Panc1 (cell line): Measurements from ENCODE around the gene B2M. TPM values are rescaled to one million over a fixed set of nuclear protein-coding genes. Genes with fewer than 3 reads are reported as not detected.

Source experiments
- ATAC-seq: fragments of 200-7000 bp; cut with Tn5 transposase; 2 replicates; pipeline ENCODE4 v1.9.1; 2020; ENCODE audit warnings: mild to moderate bottlenecking, moderate library complexity
- BruUV-seq: library from RNA; stranded (reverse); fragments of 400-500 nt; replicated peaks from 2 replicates; lab custom pipeline; 2021; lab: Mats Ljungman, UMichigan
- CTCF ChIA-PET: fragments of 300-600 bp; sonication (Branson Sonifier 250); formaldehyde crosslinking; loops from one replicate; lab custom pipeline; 2022; ENCODE audit warnings: antibody characterized with exemption; lab: Charles Lee
- POLR2A ChIA-PET: fragments of 300-600 bp; sonication (Branson Sonifier 250); formaldehyde crosslinking; loops from one replicate; lab custom pipeline; 2022; ENCODE audit warnings: antibody characterized with exemption; lab: Charles Lee
- DNase-seq: peaks from one replicate; pipeline ENCODE4 v3.0.0-alpha.2; 2010; ENCODE audit warnings: low read depth, low spot score
- H3K27ac ChIP-seq: 2 replicates; pipeline ENCODE4 v1.5.1; 2011; ENCODE audit warnings: mild to moderate bottlenecking, low read length, inconsistent platforms
- H3K27me3 ChIP-seq: fragments of 200-500 bp; sonication (Bioruptor generic); 2 replicates; pipeline ENCODE4 v1.6.0; 2014; ENCODE audit warnings: low read length, inconsistent platforms; ENCODE audit not compliant: control insufficient read depth, insufficient read depth
- H3K36me3 ChIP-seq: fragments of 200-500 bp; sonication (Bioruptor generic); 2 replicates; pipeline ENCODE4 v1.5.1; 2014; ENCODE audit warnings: inconsistent platforms, mild to moderate bottlenecking, low read length, moderate library complexity; ENCODE audit not compliant: control insufficient read depth, insufficient read depth
- H3K4me1 ChIP-seq: 2 replicates; pipeline ENCODE4 v1.5.1; 2011; ENCODE audit warnings: inconsistent platforms, mild to moderate bottlenecking, low read length, moderate library complexity; ENCODE audit not compliant: control insufficient read depth, insufficient read depth
- H3K4me3 ChIP-seq, 2 experiments: 2 replicates each; pipeline ENCODE4 v1.5.1; 2011 to 2012; ENCODE audit warnings: low read depth in 2 of 2, low read length in 2 of 2, mild to moderate bottlenecking in 2 of 2, inconsistent platforms in 1 of 2, moderate library complexity in 1 of 2
- H3K9me3 ChIP-seq: fragments of 200-500 bp; sonication (Bioruptor generic); 2 replicates; pipeline ENCODE4 v1.5.1; 2014; ENCODE audit warnings: low read depth, mild to moderate bottlenecking, inconsistent platforms, low read length, moderate library complexity; ENCODE audit not compliant: control insufficient read depth, insufficient read depth
- POLR2AphosphoS5 ChIP-seq: IDR thresholded peaks from 2 replicates; pipeline ENCODE4 v1.6.1; 2012; ENCODE audit warnings: mild to moderate bottlenecking, low read depth, low read length, moderate library complexity
- SIN3A ChIP-seq: IDR thresholded peaks from 2 replicates; pipeline ENCODE4 v1.6.1; 2012; ENCODE audit warnings: low read depth, mild to moderate bottlenecking, low read length, moderate library complexity, borderline replicate concordance; ENCODE audit not compliant: insufficient read depth
- TCF7L2 ChIP-seq: IDR thresholded peaks from 2 replicates; pipeline ENCODE4 v1.6.1; 2011; ENCODE audit warnings: mild to moderate bottlenecking, low read depth, low read length, inconsistent platforms
- in situ Hi-C: cut with HindIII; loops from 2 replicates; pipeline ENCODE4 v1.10.0; 2016; ENCODE audit warnings: low sequenced_read_pairs, low pct_unique_long_range_greater_than_20kb
- intact Hi-C: fragments of 100-400 bp; cut with micrococcal nuclease; formaldehyde crosslinking; loops from one replicate; pipeline ENCODE4 v1.10.0; 2022; ENCODE audit not compliant: unreplicated experiment
- total RNA-seq: library from RNA; stranded (reverse); gene quantifications from one replicate; pipeline ENCODE4 v1.2.1, GENCODE V29; 2021; ENCODE audit not compliant: unreplicated experiment
- TF ChIP-seq, protein P1 (sequence below): fragments of 450-650 bp; IDR thresholded peaks from 2 replicates; pipeline ENCODE4 v1.5.1; 2017; ENCODE audit warnings: mild to moderate bottlenecking
- TF ChIP-seq, protein P2 (sequence below), 2 experiments: IDR thresholded peaks; 2 replicates each; pipeline ENCODE4 v1.6.1; 2011 to 2012; ENCODE audit warnings: low read depth in 2 of 2, control low read depth in 1 of 2, low read length in 1 of 2, mild to moderate bottlenecking in 1 of 2, moderate library complexity in 1 of 2; ENCODE audit not compliant: insufficient read depth in 1 of 2

The B2M gene
- total RNA-seq, 1 experiment from 2014 or later = 914 TPM

DNA sequence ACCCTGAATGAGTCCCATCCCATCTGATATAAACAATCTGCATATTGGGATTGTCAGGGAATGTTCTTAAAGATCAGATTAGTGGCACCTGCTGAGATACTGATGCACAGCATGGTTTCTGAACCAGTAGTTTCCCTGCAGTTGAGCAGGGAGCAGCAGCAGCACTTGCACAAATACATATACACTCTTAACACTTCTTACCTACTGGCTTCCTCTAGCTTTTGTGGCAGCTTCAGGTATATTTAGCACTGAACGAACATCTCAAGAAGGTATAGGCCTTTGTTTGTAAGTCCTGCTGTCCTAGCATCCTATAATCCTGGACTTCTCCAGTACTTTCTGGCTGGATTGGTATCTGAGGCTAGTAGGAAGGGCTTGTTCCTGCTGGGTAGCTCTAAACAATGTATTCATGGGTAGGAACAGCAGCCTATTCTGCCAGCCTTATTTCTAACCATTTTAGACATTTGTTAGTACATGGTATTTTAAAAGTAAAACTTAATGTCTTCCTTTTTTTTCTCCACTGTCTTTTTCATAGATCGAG is 4.5 kb downstream of the B2M start:
- DNase-seq = no peak
- CTCF ChIA-PET = interaction anchor here (0.6 kb wide), 1 partner anchor 123 kb away, joined by 4 read pairs; no protein-coding TSS in a partner anchor
- BruUV-seq = no TSS peak
- TF ChIP-seq SIN3A = no peak
- TF ChIP-seq, protein P1, sequence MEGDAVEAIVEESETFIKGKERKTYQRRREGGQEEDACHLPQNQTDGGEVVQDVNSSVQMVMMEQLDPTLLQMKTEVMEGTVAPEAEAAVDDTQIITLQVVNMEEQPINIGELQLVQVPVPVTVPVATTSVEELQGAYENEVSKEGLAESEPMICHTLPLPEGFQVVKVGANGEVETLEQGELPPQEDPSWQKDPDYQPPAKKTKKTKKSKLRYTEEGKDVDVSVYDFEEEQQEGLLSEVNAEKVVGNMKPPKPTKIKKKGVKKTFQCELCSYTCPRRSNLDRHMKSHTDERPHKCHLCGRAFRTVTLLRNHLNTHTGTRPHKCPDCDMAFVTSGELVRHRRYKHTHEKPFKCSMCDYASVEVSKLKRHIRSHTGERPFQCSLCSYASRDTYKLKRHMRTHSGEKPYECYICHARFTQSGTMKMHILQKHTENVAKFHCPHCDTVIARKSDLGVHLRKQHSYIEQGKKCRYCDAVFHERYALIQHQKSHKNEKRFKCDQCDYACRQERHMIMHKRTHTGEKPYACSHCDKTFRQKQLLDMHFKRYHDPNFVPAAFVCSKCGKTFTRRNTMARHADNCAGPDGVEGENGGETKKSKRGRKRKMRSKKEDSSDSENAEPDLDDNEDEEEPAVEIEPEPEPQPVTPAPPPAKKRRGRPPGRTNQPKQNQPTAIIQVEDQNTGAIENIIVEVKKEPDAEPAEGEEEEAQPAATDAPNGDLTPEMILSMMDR = no peak
- TF ChIP-seq POLR2AphosphoS5 = no peak
- no peak for TF ChIP-seq TCF7L2
- TF ChIP-seq, protein P2, sequence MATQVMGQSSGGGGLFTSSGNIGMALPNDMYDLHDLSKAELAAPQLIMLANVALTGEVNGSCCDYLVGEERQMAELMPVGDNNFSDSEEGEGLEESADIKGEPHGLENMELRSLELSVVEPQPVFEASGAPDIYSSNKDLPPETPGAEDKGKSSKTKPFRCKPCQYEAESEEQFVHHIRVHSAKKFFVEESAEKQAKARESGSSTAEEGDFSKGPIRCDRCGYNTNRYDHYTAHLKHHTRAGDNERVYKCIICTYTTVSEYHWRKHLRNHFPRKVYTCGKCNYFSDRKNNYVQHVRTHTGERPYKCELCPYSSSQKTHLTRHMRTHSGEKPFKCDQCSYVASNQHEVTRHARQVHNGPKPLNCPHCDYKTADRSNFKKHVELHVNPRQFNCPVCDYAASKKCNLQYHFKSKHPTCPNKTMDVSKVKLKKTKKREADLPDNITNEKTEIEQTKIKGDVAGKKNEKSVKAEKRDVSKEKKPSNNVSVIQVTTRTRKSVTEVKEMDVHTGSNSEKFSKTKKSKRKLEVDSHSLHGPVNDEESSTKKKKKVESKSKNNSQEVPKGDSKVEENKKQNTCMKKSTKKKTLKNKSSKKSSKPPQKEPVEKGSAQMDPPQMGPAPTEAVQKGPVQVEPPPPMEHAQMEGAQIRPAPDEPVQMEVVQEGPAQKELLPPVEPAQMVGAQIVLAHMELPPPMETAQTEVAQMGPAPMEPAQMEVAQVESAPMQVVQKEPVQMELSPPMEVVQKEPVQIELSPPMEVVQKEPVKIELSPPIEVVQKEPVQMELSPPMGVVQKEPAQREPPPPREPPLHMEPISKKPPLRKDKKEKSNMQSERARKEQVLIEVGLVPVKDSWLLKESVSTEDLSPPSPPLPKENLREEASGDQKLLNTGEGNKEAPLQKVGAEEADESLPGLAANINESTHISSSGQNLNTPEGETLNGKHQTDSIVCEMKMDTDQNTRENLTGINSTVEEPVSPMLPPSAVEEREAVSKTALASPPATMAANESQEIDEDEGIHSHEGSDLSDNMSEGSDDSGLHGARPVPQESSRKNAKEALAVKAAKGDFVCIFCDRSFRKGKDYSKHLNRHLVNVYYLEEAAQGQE (IDR thresholded peaks at IDR 0.05; ENCODE audit: insufficient read depth in 1 of 2, low read depth in 2 of 2, low read length in 1 of 2) = no peak
- Histone ChIP-seq H3K36me3 (peaks cover 30% of the 10 kb centered on the region), H3K27me3 (no peaks in the 10 kb centered on the region), H3K9me3 (no peaks in the 10 kb centered on the region), H3K27ac (no peak overlapping the region), H3K4me3 (no peak overlapping the region), H3K4me1 (peaks cover 30% of the 10 kb centered on the region)
- ATAC-seq = no peak
- POLR2A ChIA-PET = no interaction called here
- in situ Hi-C loops = no loop called here
- intact Hi-C loops = no loop called here

DNA sequence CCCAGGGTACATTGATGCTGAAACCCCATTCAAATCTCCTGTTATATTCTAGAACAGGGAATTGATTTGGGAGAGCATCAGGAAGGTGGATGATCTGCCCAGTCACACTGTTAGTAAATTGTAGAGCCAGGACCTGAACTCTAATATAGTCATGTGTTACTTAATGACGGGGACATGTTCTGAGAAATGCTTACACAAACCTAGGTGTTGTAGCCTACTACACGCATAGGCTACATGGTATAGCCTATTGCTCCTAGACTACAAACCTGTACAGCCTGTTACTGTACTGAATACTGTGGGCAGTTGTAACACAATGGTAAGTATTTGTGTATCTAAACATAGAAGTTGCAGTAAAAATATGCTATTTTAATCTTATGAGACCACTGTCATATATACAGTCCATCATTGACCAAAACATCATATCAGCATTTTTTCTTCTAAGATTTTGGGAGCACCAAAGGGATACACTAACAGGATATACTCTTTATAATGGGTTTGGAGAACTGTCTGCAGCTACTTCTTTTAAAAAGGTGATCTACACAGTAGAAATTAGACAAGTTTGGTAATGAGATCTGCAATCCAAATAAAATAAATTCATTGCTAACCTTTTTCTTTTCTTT is 5.8 kb downstream of the B2M start:
- intact Hi-C loops (no loop called here), in situ Hi-C loops (no loop called here)
- Histone ChIP-seq H3K27ac (no peak overlapping the region), H3K4me3 (no peak overlapping the region), H3K9me3 (no peaks in the 10 kb centered on the region), H3K4me1 (peaks cover 37% of the 10 kb centered on the region), H3K36me3 (peaks cover 30% of the 10 kb centered on the region), H3K27me3 (no peaks in the 10 kb centered on the region)
- ATAC-seq = no peak
- TF ChIP-seq SIN3A = no peak
- TF ChIP-seq, protein P1 = no peak
- TF ChIP-seq TCF7L2 = no peak
- no peak for TF ChIP-seq POLR2AphosphoS5
- TF ChIP-seq, protein P2 (IDR thresholded peaks at IDR 0.05; ENCODE audit: insufficient read depth in 1 of 2, low read depth in 2 of 2, low read length in 1 of 2) = no peak
- no peak for DNase-seq
- ChIA-PET CTCF (no interaction called here), POLR2A (no interaction called here)
- BruUV-seq = no TSS peak
